Stimulated activated CD4-positive, alpha-beta T cell treated with anti-CD3 and anti-CD28 coated beads, Interleukin-1b, Interleukin-23, amount 100 ng/mL, for 1 hour (primary cell): ENCODE results near the gene KATNIP.
A peak's percentile ranks its signal among the peaks of the same experiment; 100 is the strongest.
"Not testable (repeated sequence)": the region's sequence is repeated elsewhere in the genome, so short reads cannot be mapped to it uniquely, and the experiment has no call there.

Experiments used
- DNase-seq, 2 donors: peaks; one replicate each; pipeline ENCODE4 v3.0.0-alpha.2; 2020; ENCODE audit warnings: low read depth in 2 of 2

KATNIP gene

GRCh38 chr16:27534256-27534655 lies 15.7 kb upstream of the KATNIP start:
- no peak for DNase-seq

- DNase-seq: no peak
Observed at GRCh38 chr16:27538528-27538927, 11.4 kb upstream of the KATNIP start.

- no peak for DNase-seq
Observed at GRCh38 chr16:27539120-27539519, 10.8 kb upstream of the KATNIP start.

- DNase-seq: no peak
Observed at GRCh38 chr16:27539636-27540035, 10.3 kb upstream of the KATNIP start.

GRCh38 chr16:27543801-27544200 lies 6.1 kb upstream of the KATNIP start:
- DNase-seq: no peak

GRCh38 chr16:27544671-27545070 lies 5.3 kb upstream of the KATNIP start:
- no peak for DNase-seq

- no peak for DNase-seq
Observed at GRCh38 chr16:27547134-27547533, 2.8 kb upstream of the KATNIP start.

- no peak for DNase-seq
Observed at GRCh38 chr16:27547851-27548250, 2.1 kb upstream of the KATNIP start.

GRCh38 chr16:27549464-27549745 lies 539 bp upstream of the KATNIP start:
- DNase-seq: peak in 1 of 2 donors; percentile 3

GRCh38 chr16:27550582-27550920 lies 607 bp downstream of the KATNIP start:
- no peak for DNase-seq

GRCh38 chr16:27551036-27551435 lies 1.1 kb downstream of the KATNIP start:
- no peak for DNase-seq

- DNase-seq: no peak
Observed at GRCh38 chr16:27556471-27556870, 6.5 kb downstream of the KATNIP start.

GRCh38 chr16:27558434-27558833 lies 8.5 kb downstream of the KATNIP start:
- no peak for DNase-seq

GRCh38 chr16:27558932-27559331 lies 9.0 kb downstream of the KATNIP start:
- no peak for DNase-seq

- DNase-seq: no peak
Observed at GRCh38 chr16:27561216-27561615, 11.3 kb downstream of the KATNIP start.

GRCh38 chr16:27564224-27564623 lies 14.3 kb downstream of the KATNIP start:
- no peak for DNase-seq

- DNase-seq: no peak
Observed at GRCh38 chr16:27566417-27566816, 16.5 kb downstream of the KATNIP start.

GRCh38 chr16:27568077-27568476 lies 18.1 kb downstream of the KATNIP start:
- DNase-seq: no peak

GRCh38 chr16:27570986-27571385 lies 21.0 kb downstream of the KATNIP start:
- not testable (repeated sequence) for DNase-seq

GRCh38 chr16:27571433-27572326 lies 21.7 kb downstream of the KATNIP start:
- no peak for DNase-seq

GRCh38 chr16:27572711-27573110 lies 22.8 kb downstream of the KATNIP start:
- DNase-seq: no peak

- DNase-seq: no peak
Observed at GRCh38 chr16:27576729-27577128, 26.8 kb downstream of the KATNIP start.

GRCh38 chr16:27579087-27579980 lies 29.4 kb downstream of the KATNIP start:
- no peak for DNase-seq
